ENCODE measurements around the gene MYLK4. TPM values are rescaled to one million over a fixed set of nuclear protein-coding genes. Genes with fewer than 3 reads are reported as not detected.

MYLK4 gene
- total and polyA plus RNA-seq, 2 donors (not counting 1 experiment from before 2014, with no cell fraction given): 0.33 to 0.59 TPM

GRCh38 chr6:2684103-2684749 lies 66.5 kb downstream of the MYLK4 start:
- no peak overlapping the region for H3K4me3 ChIP-seq (replicated peaks in 1 of 4; ENCODE audit: control extremely low read depth in 1 of 4, insufficient read depth in 1 of 4, low read depth in 3 of 4, low read length in 4 of 4)
- no peak overlapping the region for H3K27ac ChIP-seq (ENCODE audit: insufficient read depth, low read length)
- no peak overlapping the region for H2AFZ ChIP-seq (ENCODE audit: low read length)
- H3K9me3 ChIP-seq (ENCODE audit: control insufficient read depth, insufficient read depth, low read depth, low read length): no peaks in the 10 kb centered on the region
- no peak overlapping the region for H3K9ac ChIP-seq (ENCODE audit: insufficient read depth, low read length)
- TF ChIP-seq CTCF (conservative IDR thresholded peaks at IDR 0.05 in 1 of 2, IDR thresholded peaks at IDR 0.05 in 1 of 2; ENCODE audit: low read depth in 1 of 2, low read length in 2 of 2) (no peak), EZH2 (IDR thresholded peaks at IDR 0.05; ENCODE audit: low read length, missing control alignments) (no peak)
- DNase-seq (ENCODE audit: low read depth in 2 of 2): peak; percentile 15 to 78
- H3K4me1 ChIP-seq (ENCODE audit: control insufficient read depth, extremely low read depth, insufficient read depth, low read length): no peaks in the 10 kb centered on the region
- no peaks in the 10 kb centered on the region for H4K20me1 ChIP-seq (ENCODE audit: control insufficient read depth, extremely low read depth, insufficient read depth, low read length)
- H3K79me2 ChIP-seq (ENCODE audit: control insufficient read depth, insufficient read depth, low read length): no peaks in the 10 kb centered on the region
- no peaks in the 10 kb centered on the region for H3K36me3 ChIP-seq (ENCODE audit: control insufficient read depth, insufficient read depth, low read length)
- H3K27me3 ChIP-seq (ENCODE audit: control insufficient read depth, insufficient read depth, low read length): no peaks in the 10 kb centered on the region
- no peak overlapping the region for H3K4me2 ChIP-seq (ENCODE audit: extremely low read depth, insufficient read depth, low read length)

GRCh38 chr6:2680264-2680922 lies 70.3 kb downstream of the MYLK4 start:
- no peaks in the 10 kb centered on the region for H4K20me1 ChIP-seq (ENCODE audit: control insufficient read depth, extremely low read depth, insufficient read depth, low read length)
- DNase-seq (ENCODE audit: low read depth in 2 of 2): no peak
- H2AFZ ChIP-seq (ENCODE audit: low read length): no peak overlapping the region
- no peaks in the 10 kb centered on the region for H3K27me3 ChIP-seq (ENCODE audit: control insufficient read depth, insufficient read depth, low read length)
- H3K4me2 ChIP-seq (ENCODE audit: extremely low read depth, insufficient read depth, low read length): no peak overlapping the region
- no peaks in the 10 kb centered on the region for H3K9me3 ChIP-seq (ENCODE audit: control insufficient read depth, insufficient read depth, low read depth, low read length)
- H3K4me3 ChIP-seq (replicated peaks in 1 of 4; ENCODE audit: control extremely low read depth in 1 of 4, insufficient read depth in 1 of 4, low read depth in 3 of 4, low read length in 4 of 4): no peak overlapping the region
- H3K4me1 ChIP-seq (ENCODE audit: control insufficient read depth, extremely low read depth, insufficient read depth, low read length): no peaks in the 10 kb centered on the region
- H3K36me3 ChIP-seq (ENCODE audit: control insufficient read depth, insufficient read depth, low read length): no peaks in the 10 kb centered on the region
- TF ChIP-seq EZH2 (IDR thresholded peaks at IDR 0.05; ENCODE audit: low read length, missing control alignments) (no peak), CTCF (conservative IDR thresholded peaks at IDR 0.05 in 1 of 2, IDR thresholded peaks at IDR 0.05 in 1 of 2; ENCODE audit: low read depth in 1 of 2, low read length in 2 of 2) (no peak)
- no peak overlapping the region for H3K9ac ChIP-seq (ENCODE audit: insufficient read depth, low read length)
- H3K79me2 ChIP-seq (ENCODE audit: control insufficient read depth, insufficient read depth, low read length): no peaks in the 10 kb centered on the region
- no peak overlapping the region for H3K27ac ChIP-seq (ENCODE audit: insufficient read depth, low read length)

- no peak overlapping the region for H3K27ac ChIP-seq (ENCODE audit: insufficient read depth, low read length)
- H3K79me2 ChIP-seq (ENCODE audit: control insufficient read depth, insufficient read depth, low read length): no peaks in the 10 kb centered on the region
- H3K36me3 ChIP-seq (ENCODE audit: control insufficient read depth, insufficient read depth, low read length): no peaks in the 10 kb centered on the region
- H3K9ac ChIP-seq (ENCODE audit: insufficient read depth, low read length): no peak overlapping the region
- H3K4me3 ChIP-seq (replicated peaks in 1 of 4; ENCODE audit: control extremely low read depth in 1 of 4, insufficient read depth in 1 of 4, low read depth in 3 of 4, low read length in 4 of 4): no peak overlapping the region
- H3K4me1 ChIP-seq (ENCODE audit: control insufficient read depth, extremely low read depth, insufficient read depth, low read length): no peaks in the 10 kb centered on the region
- H3K27me3 ChIP-seq (ENCODE audit: control insufficient read depth, insufficient read depth, low read length): no peaks in the 10 kb centered on the region
- no peak overlapping the region for H2AFZ ChIP-seq (ENCODE audit: low read length)
- no peaks in the 10 kb centered on the region for H4K20me1 ChIP-seq (ENCODE audit: control insufficient read depth, extremely low read depth, insufficient read depth, low read length)
- H3K9me3 ChIP-seq (ENCODE audit: control insufficient read depth, insufficient read depth, low read depth, low read length): no peaks in the 10 kb centered on the region
- no peak for DNase-seq (ENCODE audit: low read depth in 2 of 2)
- H3K4me2 ChIP-seq (ENCODE audit: extremely low read depth, insufficient read depth, low read length): no peak overlapping the region
- TF ChIP-seq EZH2 (IDR thresholded peaks at IDR 0.05; ENCODE audit: low read length, missing control alignments) (no peak), CTCF (conservative IDR thresholded peaks at IDR 0.05 in 1 of 2, IDR thresholded peaks at IDR 0.05 in 1 of 2; ENCODE audit: low read depth in 1 of 2, low read length in 2 of 2) (no peak)
These were observed 73.6 kb downstream of the MYLK4 start for GRCh38 chr6:2677080-2677593.
